GM18526 (cell line): ENCODE measurements around the gene ERC1.
A peak's percentile ranks its signal among the peaks of the same experiment; 100 is the strongest.

Source experiments
- POLR2A ChIP-seq: IDR thresholded peaks from 3 replicates; pipeline ENCODE4 v1.6.1; 2011; ENCODE audit not compliant: insufficient read length; ENCODE audit errors: extremely low read depth

Gene ERC1

GRCh38 chr12:1531153-1531653 lies 540.2 kb downstream of the ERC1 start:
- TF ChIP-seq POLR2A = no peak

GRCh38 chr12:1531654-1532374 lies 540.8 kb downstream of the ERC1 start:
- TF ChIP-seq POLR2A = peak; percentile 32

GRCh38 chr12:1532375-1533165 lies 541.5 kb downstream of the ERC1 start:
- TF ChIP-seq POLR2A = no peak

- no peak for TF ChIP-seq POLR2A
These were observed 542.2 kb downstream of the ERC1 start for GRCh38 chr12:1533205-1533601.

GRCh38 chr12:1533602-1534304 lies 542.7 kb downstream of the ERC1 start:
- TF ChIP-seq POLR2A = peak; percentile 13

- TF ChIP-seq POLR2A = no peak
These were observed 543.7 kb downstream of the ERC1 start for GRCh38 chr12:1534748-1535147.

- no peak for TF ChIP-seq POLR2A
These were observed 545.8 kb downstream of the ERC1 start for GRCh38 chr12:1536817-1537216.

GRCh38 chr12:1539135-1539534 lies 548.1 kb downstream of the ERC1 start:
- TF ChIP-seq POLR2A = no peak

- TF ChIP-seq POLR2A = no peak
These were observed 549.7 kb downstream of the ERC1 start for GRCh38 chr12:1540690-1541089.

- TF ChIP-seq POLR2A = no peak
These were observed 551.6 kb downstream of the ERC1 start for GRCh38 chr12:1542599-1542998.

- no peak for TF ChIP-seq POLR2A
These were observed 554.1 kb downstream of the ERC1 start for GRCh38 chr12:1544996-1545700.
